Testis (tissue), 2 donors: ENCODE results near the gene IL6ST.

Source experiments
- CTCF ChIP-seq, 3 experiments: fragments of 450-650 bp in 2 of 3; fragments of 200-600 bp in 1 of 3; sonication (generic) in 1 of 3; IDR thresholded peaks; one replicate each; pipeline ENCODE4 v1.5.1; 2016 to 2019; ENCODE audit warnings: antibody characterized with exemption in 3 of 3, mild to moderate bottlenecking in 2 of 3, moderate library complexity in 1 of 3
- POLR2A ChIP-seq: fragments of 450-650 bp; IDR thresholded peaks from one replicate; pipeline ENCODE4 v1.6.1; 2017; ENCODE audit warnings: antibody characterized with exemption, mild to moderate bottlenecking, moderate library complexity

DNA sequence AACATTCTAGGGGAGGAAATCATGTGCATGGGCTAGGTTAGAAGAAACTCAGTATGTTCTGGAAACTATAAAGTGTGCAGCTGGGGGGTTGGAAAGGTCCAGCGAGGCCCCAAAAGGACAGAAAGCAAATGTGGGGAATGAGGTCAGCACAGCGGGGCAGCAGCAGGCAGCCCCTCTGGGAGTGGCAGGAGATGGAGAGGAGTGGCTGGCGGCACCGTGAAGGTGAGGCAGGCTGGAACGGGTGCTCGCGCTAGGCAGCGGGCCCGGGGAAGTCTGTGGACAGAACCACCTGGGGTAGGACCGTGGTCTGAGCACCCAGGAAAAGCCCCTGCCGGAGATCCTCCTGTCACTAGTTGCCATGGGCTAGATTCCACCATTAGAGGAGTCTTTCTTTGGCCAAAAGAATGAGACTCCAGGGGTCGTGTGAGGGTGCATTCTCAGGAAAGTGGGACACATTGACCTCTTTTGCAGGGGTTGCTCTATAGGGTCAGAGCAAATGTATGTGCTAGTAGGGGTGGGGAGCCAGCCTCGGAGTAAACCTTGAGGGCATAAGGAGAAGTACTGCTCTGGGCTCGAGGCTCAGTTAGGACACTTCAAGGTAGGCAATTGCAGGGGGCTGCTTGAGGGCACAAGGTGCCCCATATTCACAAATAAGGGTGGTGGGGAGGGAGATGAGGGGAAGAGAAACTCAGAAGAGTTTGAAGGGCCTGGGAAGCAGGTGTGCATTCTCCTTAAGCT is 61.2 kb downstream of the IL6ST start:
- TF ChIP-seq CTCF (IDR thresholded peaks at IDR 0.05): no peak
- no peak for TF ChIP-seq POLR2A
